GM23248 (cell line): ENCODE measurements around the gene CFAP61. TPM values are rescaled to one million over a fixed set of nuclear protein-coding genes. Genes with fewer than 3 reads are reported as not detected.

Source experiments
- DNase-seq: peaks from one replicate; pipeline ENCODE4 v3.0.0-alpha.2; 2015
- H2AFZ ChIP-seq: fragments of 200-600 bp; sonication (generic); 2 replicates; pipeline ENCODE4 v1.6.1; 2016; ENCODE audit warnings: antibody characterized with exemption
- H3F3A ChIP-seq: fragments of 200-600 bp; sonication (generic); 2 replicates; pipeline ENCODE4 v1.6.1; 2016; ENCODE audit warnings: mild to moderate bottlenecking, antibody characterized with exemption, mixed run types; ENCODE audit not compliant: insufficient read depth
- H3K27ac ChIP-seq: fragments of 200-600 bp; sonication (generic); 2 replicates; pipeline ENCODE4 v1.5.1; 2016; ENCODE audit warnings: mild to moderate bottlenecking
- H3K27me3 ChIP-seq: fragments of 200-600 bp; sonication (generic); replicated peaks from 2 replicates; pipeline ENCODE4 v1.6.1; 2016; ENCODE audit warnings: mild to moderate bottlenecking; ENCODE audit not compliant: insufficient read depth
- H3K36me3 ChIP-seq: fragments of 200-600 bp; sonication (generic); 2 replicates; pipeline ENCODE4 v1.6.1; 2016; ENCODE audit warnings: low read depth, mild to moderate bottlenecking
- H3K4me1 ChIP-seq: fragments of 200-600 bp; sonication (generic); 2 replicates; pipeline ENCODE4 v1.6.1; 2016; ENCODE audit warnings: mild to moderate bottlenecking; ENCODE audit not compliant: insufficient read depth
- H3K4me2 ChIP-seq: fragments of 200-600 bp; sonication (generic); one replicate; pipeline ENCODE4 v1.6.1; 2016; ENCODE audit warnings: mild to moderate bottlenecking; ENCODE audit not compliant: unreplicated experiment
- H3K4me3 ChIP-seq: fragments of 200-600 bp; sonication (generic); 2 replicates; pipeline ENCODE4 v1.5.1; 2016; ENCODE audit warnings: mild to moderate bottlenecking
- H3K79me2 ChIP-seq: fragments of 200-600 bp; sonication (generic); 2 replicates; pipeline ENCODE4 v1.6.1; 2016; ENCODE audit warnings: mild to moderate bottlenecking; ENCODE audit not compliant: insufficient read depth
- H3K9ac ChIP-seq: fragments of 200-600 bp; sonication (generic); 2 replicates; pipeline ENCODE4 v1.6.1; 2016; ENCODE audit warnings: mild to moderate bottlenecking
- H3K9me2 ChIP-seq: fragments of 200-600 bp; sonication (generic); 2 replicates; pipeline ENCODE4 v1.6.1; 2016; ENCODE audit warnings: mixed run types, mild to moderate bottlenecking, moderate library complexity; ENCODE audit not compliant: insufficient read depth
- H3K9me3 ChIP-seq: fragments of 200-600 bp; sonication (generic); one replicate; pipeline ENCODE4 v1.6.1; 2017; ENCODE audit warnings: low read depth
- H4K20me1 ChIP-seq: fragments of 200-600 bp; sonication (generic); 2 replicates; pipeline ENCODE4 v1.6.0; 2016; ENCODE audit not compliant: insufficient read depth
- EZH2 ChIP-seq: fragments of 200-600 bp; sonication (generic); IDR thresholded peaks from 2 replicates; pipeline ENCODE4 v1.6.1; 2018; ENCODE audit warnings: antibody characterized with exemption, mild to moderate bottlenecking; ENCODE audit not compliant: insufficient read depth, poor library complexity, severe bottlenecking
- EZH2phosphoT487 ChIP-seq: fragments of 200-600 bp; sonication (generic); IDR thresholded peaks from 2 replicates; pipeline ENCODE4 v1.6.1; 2018; ENCODE audit warnings: antibody characterized with exemption, moderate library complexity, mild to moderate bottlenecking, low read depth; ENCODE audit not compliant: insufficient read depth
- WGBS, 2 experiments: methylation state at CpG; one replicate each; pipeline ENCODE4 v1.1.6; 2015 to 2017; ENCODE audit warnings: low lambda C conversion rate in 2 of 2, low coverage in 1 of 2; ENCODE audit errors: missing lambda C conversion rate in 2 of 2; 5-methylcytosine and 5-hydroxymethylcytosine counted together
- in situ Hi-C: fragments of 300-500 bp; cut with MboI; formaldehyde crosslinking; loops from 2 replicates; pipeline ENCODE4 v1.15.0; 2020
- polyA plus RNA-seq: library from polyadenylated mRNA; unstranded; fragments of >200 nt; fragmentation: Nextera tagmentation; extraction: Ambion mirVana; gene quantifications from 2 replicates; pipeline ENCODE4 v1.2.1, GENCODE V29; 2016
- total RNA-seq: library from RNA; depleted of rRNA; stranded (reverse); fragments of >200 nt; shearing (Covaris generic); gene quantifications from 2 replicates; pipeline ENCODE4 v1.2.3, GENCODE V29; 2014

Gene CFAP61
- total and polyA plus RNA-seq, 2 experiments from 2014 or later, result not detected

DNA sequence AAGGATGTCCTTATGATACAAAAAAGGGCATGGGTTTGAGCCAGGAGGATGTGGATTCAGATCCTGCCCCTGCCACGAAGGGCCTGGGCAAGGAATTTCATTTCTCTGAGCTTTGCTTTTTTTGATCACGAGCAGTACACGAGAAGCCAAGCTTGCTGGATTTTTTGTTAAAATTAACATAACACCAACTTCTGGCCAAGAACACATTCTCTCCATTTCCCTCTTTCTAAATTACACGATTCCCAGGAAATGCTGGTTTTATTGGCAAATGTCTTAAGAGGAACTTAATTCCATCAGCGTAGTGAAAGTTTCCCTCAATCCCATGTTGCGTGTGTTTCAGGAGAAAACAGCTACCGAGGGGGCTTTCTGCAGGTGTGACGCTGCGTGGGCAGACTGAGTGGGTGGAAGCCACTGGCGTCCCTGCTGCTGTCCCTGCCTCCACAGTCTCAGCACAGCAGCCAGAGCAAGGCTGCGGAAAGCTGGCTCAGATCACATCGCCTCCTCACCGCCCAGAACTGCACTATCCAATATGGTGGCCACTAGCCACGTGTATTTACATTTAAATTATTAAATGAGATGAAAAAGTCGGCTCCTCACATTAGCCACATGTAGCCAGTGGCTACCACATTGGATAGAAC lies 194.8 kb downstream of the CFAP61 start:
- 35 to 39% methylated on average over 15 of the region's 15 CpGs for WGBS, 2 experiments
- H3K4me3 ChIP-seq, result no peak overlapping the region
- TF ChIP-seq EZH2 (no peak), EZH2phosphoT487 (no peak)
- no peaks in the 10 kb centered on the region for H3K36me3 ChIP-seq
- no peak overlapping the region for H3K4me2 ChIP-seq
- no peaks in the 10 kb centered on the region for H3F3A ChIP-seq
- no peaks in the 10 kb centered on the region for H3K79me2 ChIP-seq
- H3K9me2 ChIP-seq, result no peaks in the 10 kb centered on the region
- H3K27ac ChIP-seq, result no peak overlapping the region
- no peaks in the 10 kb centered on the region for H3K4me1 ChIP-seq
- no peak overlapping the region for H2AFZ ChIP-seq
- H3K9me3 ChIP-seq, result no peaks in the 10 kb centered on the region
- no peak for DNase-seq
- no peaks in the 10 kb centered on the region for H3K27me3 ChIP-seq
- no peaks in the 10 kb centered on the region for H4K20me1 ChIP-seq
- in situ Hi-C loops, result loop anchor here (25.0 kb wide), 1 partner anchor 560 kb away; no protein-coding TSS in a partner anchor
- no peak overlapping the region for H3K9ac ChIP-seq

- Histone ChIP-seq H3K27me3 (no peaks in the 10 kb centered on the region), H3K79me2 (no peaks in the 10 kb centered on the region), H3F3A (no peaks in the 10 kb centered on the region), H3K27ac (no peak overlapping the region), H2AFZ (no peak overlapping the region), H3K9me3 (no peaks in the 10 kb centered on the region), H3K4me2 (no peak overlapping the region), H3K9ac (no peak overlapping the region), H3K9me2 (no peaks in the 10 kb centered on the region), H3K36me3 (no peaks in the 10 kb centered on the region), H3K4me3 (no peak overlapping the region), H3K4me1 (no peaks in the 10 kb centered on the region), H4K20me1 (no peaks in the 10 kb centered on the region)
- TF ChIP-seq EZH2, result no peak
- no peak for TF ChIP-seq EZH2phosphoT487
- in situ Hi-C loops, result loop anchor here (25.0 kb wide), 1 partner anchor 561 kb away; no protein-coding TSS in a partner anchor
- no peak for DNase-seq
- 58% methylated on average over 6 of the region's 6 CpGs for WGBS, 2 experiments
Observed at GRCh38 chr20:20248620-20249200, 196.4 kb downstream of the CFAP61 start.

GRCh38 chr20:20251317-20251716 lies 199.0 kb downstream of the CFAP61 start:
- Histone ChIP-seq H3K4me2 (no peak overlapping the region), H3K4me1 (no peaks in the 10 kb centered on the region), H4K20me1 (no peaks in the 10 kb centered on the region), H3K9ac (no peak overlapping the region), H3K27ac (no peak overlapping the region), H3K9me2 (no peaks in the 10 kb centered on the region), H3K36me3 (no peaks in the 10 kb centered on the region), H3K4me3 (no peak overlapping the region), H3K79me2 (no peaks in the 10 kb centered on the region), H3F3A (no peaks in the 10 kb centered on the region), H3K27me3 (no peaks in the 10 kb centered on the region), H3K9me3 (no peaks in the 10 kb centered on the region), H2AFZ (no peak overlapping the region)
- in situ Hi-C loops, result no loop called here
- DNase-seq, result no peak
- TF ChIP-seq EZH2phosphoT487 (no peak), EZH2 (no peak)
- WGBS, 2 experiments, result 54 to 57% methylated on average over 10 of the region's 10 CpGs

DNA sequence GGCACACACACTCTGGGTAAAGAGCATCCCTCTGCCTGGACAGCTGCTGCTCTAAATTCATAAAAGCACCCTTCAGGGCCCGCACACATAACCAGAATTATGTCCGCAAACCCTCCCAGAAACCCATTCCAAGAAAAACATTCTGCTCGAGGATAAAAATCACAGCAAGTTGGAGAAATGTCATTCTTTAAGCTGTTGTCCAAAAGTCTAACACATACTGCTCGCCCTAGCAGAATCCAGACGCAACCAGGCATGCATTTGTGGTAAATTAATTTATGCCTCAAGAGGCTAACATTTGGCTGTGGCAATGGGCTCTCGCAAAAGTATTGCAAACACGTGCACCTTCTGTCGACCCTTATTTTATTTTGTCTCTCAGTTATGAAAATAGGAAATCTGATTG lies 199.5 kb downstream of the CFAP61 start:
- H3K9me2 ChIP-seq, result no peaks in the 10 kb centered on the region
- H3K79me2 ChIP-seq, result no peaks in the 10 kb centered on the region
- no peaks in the 10 kb centered on the region for H3K4me1 ChIP-seq
- no peak for DNase-seq
- H4K20me1 ChIP-seq, result no peaks in the 10 kb centered on the region
- in situ Hi-C loops, result no loop called here
- H3K9ac ChIP-seq, result no peak overlapping the region
- TF ChIP-seq EZH2 (no peak), EZH2phosphoT487 (no peak)
- H3K36me3 ChIP-seq, result no peaks in the 10 kb centered on the region
- no peaks in the 10 kb centered on the region for H3K9me3 ChIP-seq
- no peak overlapping the region for H3K4me3 ChIP-seq
- no peak overlapping the region for H3K27ac ChIP-seq
- no peak overlapping the region for H2AFZ ChIP-seq
- H3K4me2 ChIP-seq, result no peak overlapping the region
- H3K27me3 ChIP-seq, result no peaks in the 10 kb centered on the region
- no peaks in the 10 kb centered on the region for H3F3A ChIP-seq
- 21 to 22% methylated on average over 8 of the region's 8 CpGs for WGBS, 2 experiments
